HT-29 (cell line): ENCODE results near the gene OR6B1. TPM values are rescaled to one million over a fixed set of nuclear protein-coding genes. Genes with fewer than 3 reads are reported as not detected.

Experiments used
- DNase-seq: peaks from one replicate; pipeline ENCODE4 v3.0.0-alpha.2; 2015; ENCODE audit warnings: low spot score
- total RNA-seq: library from RNA; depleted of rRNA; stranded (reverse); fragments of >200 nt; shearing (Covaris generic); gene quantifications from 2 replicates; pipeline ENCODE4 v1.2.3, GENCODE V29; 2014; rRNA removed

OR6B1 gene
- not detected in 2 replicates for total RNA-seq

GRCh38 chr7:144000020-144000419 lies at the start of gene OR6B1:
OR6B1 (plus strand) TSS chr7:144000320; CDS start chr7:144003997, 3,677 bp downstream.
- DNase-seq, result no peak

- DNase-seq, result no peak
Observed at GRCh38 chr7:143953421-143953820, 46.7 kb upstream of the OR6B1 start.

- no peak for DNase-seq
Observed at GRCh38 chr7:143954135-143954534, 46.0 kb upstream of the OR6B1 start.

- no peak for DNase-seq
Observed at GRCh38 chr7:143954544-143954943, 45.6 kb upstream of the OR6B1 start, which contains the start of gene OR2F1. OR2F1 (plus strand) TSS chr7:143954844; CDS start chr7:143959971, 5,127 bp downstream.

- DNase-seq, result no peak
Observed at GRCh38 chr7:143958781-143959180, 41.3 kb upstream of the OR6B1 start.

- DNase-seq, result no peak
Observed at GRCh38 chr7:143960813-143961610, 39.1 kb upstream of the OR6B1 start.

- DNase-seq, result no peak
Observed at GRCh38 chr7:143965280-143965679, 34.8 kb upstream of the OR6B1 start.

GRCh38 chr7:143967398-143967797 lies 32.7 kb upstream of the OR6B1 start:
- DNase-seq, result peak; percentile 14

- no peak for DNase-seq
Observed at GRCh38 chr7:143973870-143974416, 26.2 kb upstream of the OR6B1 start.

GRCh38 chr7:143974459-143974858 lies 25.7 kb upstream of the OR6B1 start:
- DNase-seq, result peak; percentile 96

GRCh38 chr7:143975617-143976016 lies 24.5 kb upstream of the OR6B1 start:
- peak; percentile 46 for DNase-seq

- DNase-seq, result no peak
Observed at GRCh38 chr7:143978585-143978984, 21.5 kb upstream of the OR6B1 start.

GRCh38 chr7:143979359-143979758 lies 20.8 kb upstream of the OR6B1 start:
- peak; percentile 22 for DNase-seq

- peak; percentile 9 for DNase-seq
Observed at GRCh38 chr7:143979998-143980397, 20.1 kb upstream of the OR6B1 start.

GRCh38 chr7:143980746-143981510 lies 19.2 kb upstream of the OR6B1 start:
- DNase-seq, result no peak

GRCh38 chr7:143983960-143984359 lies 16.2 kb upstream of the OR6B1 start:
- DNase-seq, result no peak

- no peak for DNase-seq
Observed at GRCh38 chr7:143987513-143987912, 12.6 kb upstream of the OR6B1 start.

GRCh38 chr7:143988976-143989745 lies 11.0 kb upstream of the OR6B1 start:
- DNase-seq, result no peak

- no peak for DNase-seq
Observed at GRCh38 chr7:143992670-143993069, 7.5 kb upstream of the OR6B1 start.

- DNase-seq, result no peak
Observed at GRCh38 chr7:143993924-143994323, 6.2 kb upstream of the OR6B1 start.

- no peak for DNase-seq
Observed at GRCh38 chr7:144001543-144001942, 1.4 kb downstream of the OR6B1 start.

GRCh38 chr7:144004703-144005102 lies 4.6 kb downstream of the OR6B1 start:
- DNase-seq, result no peak
